ENCODE data around the gene EVI2B. TPM values are rescaled to one million over a fixed set of nuclear protein-coding genes. Genes with fewer than 3 reads are reported as not detected.
"Not testable (repeated sequence)": the region's sequence is repeated elsewhere in the genome, so short reads cannot be mapped to it uniquely, and the experiment has no call there.

The EVI2B gene
- total RNA-seq, 2 donors from 2014 or later: 106 TPM

DNA sequence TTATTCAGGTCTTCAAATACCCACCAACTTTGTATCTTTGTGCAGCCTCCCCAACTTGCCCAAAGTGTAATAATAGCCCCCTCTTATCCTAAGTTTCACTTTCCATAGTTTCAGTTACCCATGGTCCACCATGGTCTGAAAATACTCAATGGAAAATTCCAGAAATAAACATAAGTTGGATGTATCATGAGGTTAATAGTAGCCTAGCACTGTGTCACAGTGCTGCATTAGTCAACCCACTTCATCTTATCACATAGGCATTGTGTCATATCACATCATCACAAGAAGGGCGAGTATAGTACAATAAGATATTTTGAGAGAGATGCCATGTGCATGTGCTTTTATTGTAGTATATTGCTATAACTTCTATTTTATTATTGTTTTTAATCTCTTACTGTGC lies 38.7 kb downstream of the EVI2B start:
- DNase-seq (no peak), ATAC-seq (no peak)
- Mint-ChIP-seq H3K4me3 (no peak overlapping the region), H3K36me3 (ENCODE audit: low read depth) (peaks cover 2% of the 10 kb centered on the region), H3K27me3 (no peaks in the 10 kb centered on the region), H3K4me1 (no peaks in the 10 kb centered on the region), H3K27ac (no peak overlapping the region)
- no peaks in the 10 kb centered on the region for H3K9me3 ChIP-seq (ENCODE audit: control insufficient read depth, low read length, poor library complexity, severe bottlenecking)

DNA sequence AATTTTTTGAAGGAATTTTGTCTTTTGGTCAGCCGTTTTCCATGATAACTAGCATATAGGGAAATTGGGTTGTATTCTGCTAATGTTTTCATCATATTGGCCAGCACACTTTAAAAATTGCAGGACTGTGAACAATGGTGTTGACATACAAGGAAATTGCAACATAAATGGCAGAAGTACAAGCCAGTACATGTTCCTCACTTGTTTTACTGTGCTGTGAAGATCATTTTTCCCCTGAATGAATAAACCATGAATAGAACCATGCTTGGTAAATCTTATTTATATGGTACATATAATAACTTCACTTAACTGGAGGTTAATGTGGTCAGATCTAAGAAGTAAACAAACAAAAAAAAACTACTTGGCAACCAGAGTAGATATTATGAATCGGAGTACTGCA lies 39.6 kb downstream of the EVI2B start:
- H3K27me3 Mint-ChIP-seq: no peaks in the 10 kb centered on the region
- no peaks in the 10 kb centered on the region for H3K9me3 ChIP-seq (ENCODE audit: control insufficient read depth, low read length, poor library complexity, severe bottlenecking)
- no peak for ATAC-seq
- H3K4me3 Mint-ChIP-seq: no peak overlapping the region
- no peak for DNase-seq
- H3K36me3 Mint-ChIP-seq (ENCODE audit: low read depth): no peaks in the 10 kb centered on the region
- H3K27ac Mint-ChIP-seq: no peak overlapping the region
- H3K4me1 Mint-ChIP-seq: peaks cover under 1% of the 10 kb centered on the region

GRCh38 chr17:31273516-31273915 lies 40.3 kb downstream of the EVI2B start:
- no peak for DNase-seq
- no peaks in the 10 kb centered on the region for H3K27me3 Mint-ChIP-seq
- no peak for ATAC-seq

GRCh38 chr17:31272803-31273202 lies 41.1 kb downstream of the EVI2B start:
- no peaks in the 10 kb centered on the region for H3K27me3 Mint-ChIP-seq
- DNase-seq (no peak), ATAC-seq (no peak)
- no peak overlapping the region for H3K27ac Mint-ChIP-seq
- no peak overlapping the region for H3K4me3 Mint-ChIP-seq
- peaks cover 4% of the 10 kb centered on the region for H3K4me1 Mint-ChIP-seq
- H3K9me3 ChIP-seq (ENCODE audit: control insufficient read depth, low read length, poor library complexity, severe bottlenecking): no peaks in the 10 kb centered on the region
- peaks cover 2% of the 10 kb centered on the region for H3K36me3 Mint-ChIP-seq (ENCODE audit: low read depth)

More at GRCh38 chr17:31273516-31273915, 40.3 kb downstream of the EVI2B start:
- Mint-ChIP-seq H3K36me3 (ENCODE audit: low read depth) (peaks cover 2% of the 10 kb centered on the region), H3K4me1 (peaks cover 4% of the 10 kb centered on the region), H3K4me3 (no peak overlapping the region), H3K27ac (no peak overlapping the region)
- H3K9me3 ChIP-seq (ENCODE audit: control insufficient read depth, low read length, poor library complexity, severe bottlenecking): no peaks in the 10 kb centered on the region

DNA sequence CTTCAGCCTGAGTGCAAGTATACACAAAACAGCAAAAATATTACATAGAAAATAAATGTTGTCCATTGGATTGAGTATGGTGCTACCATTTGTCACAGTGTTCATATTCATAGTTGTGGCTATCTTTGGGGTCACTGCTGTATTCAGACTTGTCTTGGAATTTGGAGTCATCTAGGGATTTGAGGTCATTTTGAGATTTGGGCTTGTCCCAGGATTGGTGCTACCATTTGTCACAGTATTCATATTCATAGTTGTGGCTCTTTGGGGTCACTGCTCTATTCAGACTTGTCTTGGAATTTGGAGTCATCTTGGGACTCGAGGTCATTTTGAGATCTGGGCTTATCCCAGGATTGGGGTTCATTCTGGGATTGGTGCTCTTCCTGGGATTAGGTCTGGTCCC lies 41.6 kb downstream of the EVI2B start:
- H3K27me3 Mint-ChIP-seq: no peaks in the 10 kb centered on the region
- no peaks in the 10 kb centered on the region for H3K9me3 ChIP-seq (ENCODE audit: control insufficient read depth, low read length, poor library complexity, severe bottlenecking)
- peaks cover 4% of the 10 kb centered on the region for H3K4me1 Mint-ChIP-seq
- H3K4me3 Mint-ChIP-seq: no peak overlapping the region
- no peak for ATAC-seq
- no peak for DNase-seq
- peaks cover 4% of the 10 kb centered on the region for H3K36me3 Mint-ChIP-seq (ENCODE audit: low read depth)
- H3K27ac Mint-ChIP-seq: no peak overlapping the region

- H3K36me3 Mint-ChIP-seq (ENCODE audit: low read depth): peaks cover 9% of the 10 kb centered on the region
- peaks cover 9% of the 10 kb centered on the region for H3K4me1 Mint-ChIP-seq
- H3K27ac Mint-ChIP-seq: no peak overlapping the region
- no peaks in the 10 kb centered on the region for H3K9me3 ChIP-seq (ENCODE audit: control insufficient read depth, low read length, poor library complexity, severe bottlenecking)
- DNase-seq (no peak), ATAC-seq (no peak)
- H3K27me3 Mint-ChIP-seq: no peaks in the 10 kb centered on the region
- H3K4me3 Mint-ChIP-seq: no peak overlapping the region
These were observed 44.3 kb downstream of the EVI2B start for GRCh38 chr17:31269578-31269983.

- H3K4me1 Mint-ChIP-seq: peaks cover 9% of the 10 kb centered on the region
- H3K27ac Mint-ChIP-seq: no peak overlapping the region
- no peaks in the 10 kb centered on the region for H3K27me3 Mint-ChIP-seq
- peaks cover 9% of the 10 kb centered on the region for H3K36me3 Mint-ChIP-seq (ENCODE audit: low read depth)
- ATAC-seq: no peak
- no peaks in the 10 kb centered on the region for H3K9me3 ChIP-seq (ENCODE audit: control insufficient read depth, low read length, poor library complexity, severe bottlenecking)
- H3K4me3 Mint-ChIP-seq: no peak overlapping the region
- no peak for DNase-seq
These were observed 44.7 kb downstream of the EVI2B start for GRCh38 chr17:31269036-31269577.

- Mint-ChIP-seq H3K27ac (no peak overlapping the region), H3K27me3 (no peaks in the 10 kb centered on the region), H3K36me3 (ENCODE audit: low read depth) (peaks cover 9% of the 10 kb centered on the region), H3K4me3 (no peak overlapping the region), H3K4me1 (peaks cover 9% of the 10 kb centered on the region)
- no peak for ATAC-seq
- H3K9me3 ChIP-seq (ENCODE audit: control insufficient read depth, low read length, poor library complexity, severe bottlenecking): no peaks in the 10 kb centered on the region
- DNase-seq: no peak
These were observed 47.8 kb downstream of the EVI2B start for GRCh38 chr17:31266042-31266441.

DNA sequence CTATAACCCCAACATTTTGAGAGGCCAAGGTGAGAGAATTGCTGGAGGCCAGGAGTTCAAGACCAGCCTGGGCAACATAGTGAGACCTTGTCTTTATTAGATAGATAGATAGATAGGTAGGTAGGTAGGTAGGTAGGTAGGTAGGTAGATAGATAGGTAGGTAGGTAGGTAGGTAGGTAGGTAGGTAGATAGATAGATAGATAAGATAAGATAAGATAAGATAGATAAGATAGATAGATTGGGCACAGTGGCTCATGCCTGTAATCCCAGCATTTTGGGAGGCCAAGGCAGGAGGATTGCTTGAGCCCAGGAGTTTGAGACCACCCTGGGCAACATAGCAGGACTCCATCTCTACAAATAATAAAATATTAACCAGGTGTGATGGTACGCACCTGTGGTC lies 50.9 kb downstream of the EVI2B start:
- not testable (repeated sequence) for DNase-seq

GRCh38 chr17:31261601-31262000 lies 52.3 kb downstream of the EVI2B start:
- Mint-ChIP-seq H3K4me1 (peaks cover 5% of the 10 kb centered on the region), H3K27me3 (no peaks in the 10 kb centered on the region), H3K4me3 (no peak overlapping the region), H3K36me3 (ENCODE audit: low read depth) (peaks cover 5% of the 10 kb centered on the region), H3K27ac (no peak overlapping the region)
- no peak for ATAC-seq
- no peak for DNase-seq
- no peaks in the 10 kb centered on the region for H3K9me3 ChIP-seq (ENCODE audit: control insufficient read depth, low read length, poor library complexity, severe bottlenecking)

More for the DNA sequence above, 50.9 kb downstream of the EVI2B start:
- not testable (repeated sequence) for H3K9me3 ChIP-seq (ENCODE audit: control insufficient read depth, low read length, poor library complexity, severe bottlenecking); H3K4me1 Mint-ChIP-seq; H3K4me3 Mint-ChIP-seq; H3K27me3 Mint-ChIP-seq; H3K27ac Mint-ChIP-seq; H3K36me3 Mint-ChIP-seq (ENCODE audit: low read depth); ATAC-seq

DNA sequence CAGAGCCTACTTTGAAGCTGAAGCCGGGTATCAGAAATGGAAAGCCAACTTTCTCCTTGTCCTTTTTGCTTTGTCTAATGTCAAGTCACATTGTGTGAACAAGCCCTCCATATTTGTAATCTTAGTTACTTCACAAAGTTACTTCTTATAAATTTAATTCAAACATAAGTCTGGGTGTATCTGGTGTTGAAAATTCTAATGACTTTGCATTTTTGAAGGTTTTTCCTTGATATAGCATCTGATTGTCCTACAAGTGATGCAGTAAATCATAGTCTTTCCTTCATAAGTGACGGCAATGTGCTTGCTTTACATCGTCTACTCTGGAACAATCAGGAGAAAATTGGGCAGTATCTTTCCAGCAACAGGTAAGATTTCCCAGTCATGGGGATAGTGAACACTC lies 53.7 kb downstream of the EVI2B start:
- Mint-ChIP-seq H3K4me1 (no peaks in the 10 kb centered on the region), H3K36me3 (ENCODE audit: low read depth) (no peaks in the 10 kb centered on the region), H3K27me3 (no peaks in the 10 kb centered on the region), H3K27ac (no peak overlapping the region), H3K4me3 (no peak overlapping the region)
- DNase-seq: no peak
- no peaks in the 10 kb centered on the region for H3K9me3 ChIP-seq (ENCODE audit: control insufficient read depth, low read length, poor library complexity, severe bottlenecking)
- no peak for ATAC-seq

DNA sequence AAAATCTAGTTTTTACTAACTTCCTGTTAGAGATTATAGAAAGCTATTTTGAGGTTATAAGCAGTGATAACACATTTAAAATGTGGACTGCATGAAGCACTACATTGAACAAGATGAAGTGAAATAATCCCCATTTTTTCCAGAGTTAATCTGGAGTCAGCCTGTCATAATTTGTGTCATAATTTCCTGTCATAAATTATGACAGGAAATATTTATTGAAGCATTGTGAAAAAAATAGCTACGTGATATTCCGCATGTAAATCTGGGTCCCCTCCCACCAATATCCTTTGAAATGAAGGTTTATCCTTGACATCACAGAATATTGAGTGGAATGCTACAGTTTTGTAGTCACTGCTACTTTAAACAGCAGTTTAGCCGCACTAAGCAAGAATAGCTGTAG lies 56.9 kb downstream of the EVI2B start:
- no peaks in the 10 kb centered on the region for H3K27me3 Mint-ChIP-seq
- no peak overlapping the region for H3K4me3 Mint-ChIP-seq
- no peak for DNase-seq
- H3K27ac Mint-ChIP-seq: no peak overlapping the region
- no peaks in the 10 kb centered on the region for H3K36me3 Mint-ChIP-seq (ENCODE audit: low read depth)
- H3K9me3 ChIP-seq (ENCODE audit: control insufficient read depth, low read length, poor library complexity, severe bottlenecking): no peaks in the 10 kb centered on the region
- no peak for ATAC-seq
- H3K4me1 Mint-ChIP-seq: no peaks in the 10 kb centered on the region

- H3K27ac Mint-ChIP-seq: no peak overlapping the region
- H3K36me3 Mint-ChIP-seq (ENCODE audit: low read depth): no peaks in the 10 kb centered on the region
- no peaks in the 10 kb centered on the region for H3K27me3 Mint-ChIP-seq
- H3K4me1 Mint-ChIP-seq: peaks cover 2% of the 10 kb centered on the region
- DNase-seq (no peak), ATAC-seq (no peak)
- no peaks in the 10 kb centered on the region for H3K9me3 ChIP-seq (ENCODE audit: control insufficient read depth, low read length, poor library complexity, severe bottlenecking)
- H3K4me3 Mint-ChIP-seq: no peak overlapping the region
These were observed 59.2 kb downstream of the EVI2B start for GRCh38 chr17:31254654-31255053.
